Suppressor macrophage treated with lipopolysaccharide for 4 hours (primary cell): Measurements from ENCODE around the gene KRT83.
"Not testable (repeated sequence)": the region's sequence is repeated elsewhere in the genome, so short reads cannot be mapped to it uniquely, and the experiment has no call there.

Experiments
- DNase-seq: peaks from one replicate; pipeline ENCODE4 v3.0.0-alpha.2; 2020

KRT83 gene

GRCh38 chr12:52307836-52308805 lies 13.1 kb downstream of the KRT83 start:
- DNase-seq = peak; percentile 44

GRCh38 chr12:52306731-52307130 lies 14.5 kb downstream of the KRT83 start:
- DNase-seq = no peak

- DNase-seq = no peak
Measured at GRCh38 chr12:52305921-52306705, 15.1 kb downstream of the KRT83 start.

- DNase-seq = not testable (repeated sequence)
Measured at GRCh38 chr12:52304941-52305411, 16.2 kb downstream of the KRT83 start.

GRCh38 chr12:52302242-52302914 lies 18.8 kb downstream of the KRT83 start:
- not testable (repeated sequence) for DNase-seq

- not testable (repeated sequence) for DNase-seq
Measured at GRCh38 chr12:52301721-52302120, 19.5 kb downstream of the KRT83 start.

- DNase-seq = no peak
Measured at GRCh38 chr12:52300796-52301691, 20.2 kb downstream of the KRT83 start.

GRCh38 chr12:52298677-52299190 lies 22.5 kb downstream of the KRT83 start:
- no peak for DNase-seq

- DNase-seq = no peak
Measured at GRCh38 chr12:52296572-52297215, 24.5 kb downstream of the KRT83 start.

- peak; percentile 33 for DNase-seq
Measured at GRCh38 chr12:52295663-52296062, 25.5 kb downstream of the KRT83 start.

GRCh38 chr12:52294803-52295202 lies 26.4 kb downstream of the KRT83 start:
- no peak for DNase-seq

- DNase-seq = no peak
Measured at GRCh38 chr12:52293926-52294325, 27.3 kb downstream of the KRT83 start.

- no peak for DNase-seq
Measured at GRCh38 chr12:52291267-52291935, 29.8 kb downstream of the KRT83 start, which contains the start of gene KRT81. TSS of gene KRT81 (minus strand) at chr12:52291534. CDS start at chr12:52291465, 69 bp downstream.

- not testable (repeated sequence) for DNase-seq
Measured at GRCh38 chr12:52290483-52291134, 30.6 kb downstream of the KRT83 start.

- DNase-seq = not testable (repeated sequence)
Measured at GRCh38 chr12:52287816-52288805, 33.1 kb downstream of the KRT83 start.

- DNase-seq = not testable (repeated sequence)
Measured at GRCh38 chr12:52286857-52287785, 34.1 kb downstream of the KRT83 start.

GRCh38 chr12:52285851-52286530 lies 35.2 kb downstream of the KRT83 start:
- no peak for DNase-seq
